Measurements from ENCODE around the gene DACH2. TPM values are rescaled to one million over a fixed set of nuclear protein-coding genes. Genes with fewer than 3 reads are reported as not detected.

The DACH2 gene
- polyA plus RNA-seq, 1 of the 3 experiments (the other 2 are of a cell fraction): not detected

- no peaks in the 10 kb centered on the region for H4K20me1 ChIP-seq (ENCODE audit: insufficient read depth)
- no peaks in the 10 kb centered on the region for H3K4me1 ChIP-seq (ENCODE audit: control insufficient read depth in 1 of 2, insufficient read depth in 2 of 2, low read depth in 1 of 2, low read length in 1 of 2)
- POLR2A ChIA-PET: no interaction called here
- TF ChIP-seq NRF1 (IDR thresholded peaks at IDR 0.05; ENCODE audit: low read depth, low read length): no peak
- no peak for TF ChIP-seq PBX3 (IDR thresholded peaks at IDR 0.05)
- no peak for TF ChIP-seq YY1 (IDR thresholded peaks at IDR 0.05; ENCODE audit: low read depth)
- no peak for TF ChIP-seq RXRA (IDR thresholded peaks at IDR 0.05; ENCODE audit: borderline replicate concordance, low read depth)
- TF ChIP-seq GATA2 (CRISPR knock-in tag; IDR thresholded peaks at IDR 0.05): no peak
- no peak for TF ChIP-seq MAX (IDR thresholded peaks at IDR 0.05; ENCODE audit: low read depth)
- no peak for TF ChIP-seq TCF12 (IDR thresholded peaks at IDR 0.05)
- TF ChIP-seq, protein P1, sequence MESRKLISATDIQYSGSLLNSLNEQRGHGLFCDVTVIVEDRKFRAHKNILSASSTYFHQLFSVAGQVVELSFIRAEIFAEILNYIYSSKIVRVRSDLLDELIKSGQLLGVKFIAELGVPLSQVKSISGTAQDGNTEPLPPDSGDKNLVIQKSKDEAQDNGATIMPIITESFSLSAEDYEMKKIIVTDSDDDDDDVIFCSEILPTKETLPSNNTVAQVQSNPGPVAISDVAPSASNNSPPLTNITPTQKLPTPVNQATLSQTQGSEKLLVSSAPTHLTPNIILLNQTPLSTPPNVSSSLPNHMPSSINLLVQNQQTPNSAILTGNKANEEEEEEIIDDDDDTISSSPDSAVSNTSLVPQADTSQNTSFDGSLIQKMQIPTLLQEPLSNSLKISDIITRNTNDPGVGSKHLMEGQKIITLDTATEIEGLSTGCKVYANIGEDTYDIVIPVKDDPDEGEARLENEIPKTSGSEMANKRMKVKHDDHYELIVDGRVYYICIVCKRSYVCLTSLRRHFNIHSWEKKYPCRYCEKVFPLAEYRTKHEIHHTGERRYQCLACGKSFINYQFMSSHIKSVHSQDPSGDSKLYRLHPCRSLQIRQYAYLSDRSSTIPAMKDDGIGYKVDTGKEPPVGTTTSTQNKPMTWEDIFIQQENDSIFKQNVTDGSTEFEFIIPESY (IDR thresholded peaks at IDR 0.05; ENCODE audit: borderline replicate concordance, low read depth): no peak
- no peak for TF ChIP-seq SIN3A (IDR thresholded peaks at IDR 0.05; ENCODE audit: borderline replicate concordance, low read depth, low read length)
- H3K36me3 ChIP-seq (replicated peaks in 1 of 2; ENCODE audit: control insufficient read depth in 1 of 2, insufficient read depth in 2 of 2, low read length in 1 of 2): no peaks in the 10 kb centered on the region
- 3% methylated on average over 10 of the region's 10 CpGs for WGBS (ENCODE audit: low lambda C conversion rate)
- CTCF ChIA-PET: no interaction called here
- H3K4me3 ChIP-seq (ENCODE audit: low read depth in 2 of 2, low read length in 1 of 2): no peak overlapping the region
- H3K9me3 ChIP-seq: no peaks in the 10 kb centered on the region
- no peaks in the 10 kb centered on the region for H3F3A ChIP-seq (replicated peaks; ENCODE audit: insufficient read depth)
- H2AFZ ChIP-seq (ENCODE audit: low read depth): no peak overlapping the region
- H3K9ac ChIP-seq: no peak overlapping the region
- H3K27me3 ChIP-seq (ENCODE audit: insufficient read depth): no peaks in the 10 kb centered on the region; the same call in 1 of the 2 replicates
- no peak overlapping the region for H3K27ac ChIP-seq (ENCODE audit: low read depth in 2 of 2, low read length in 1 of 2)
- H3K9me2 ChIP-seq: no peaks in the 10 kb centered on the region
- no peaks in the 10 kb centered on the region for H3K79me2 ChIP-seq (ENCODE audit: insufficient read depth)
- H3K4me2 ChIP-seq: no peak overlapping the region
- no peak for DNase-seq
These were observed 147.0 kb downstream of the DACH2 start for GRCh38 chrX:86295293-86295692.

GRCh38 chrX:86322913-86323312, 174.7 kb downstream of the DACH2 start:
- 0% methylated on average over 3 of the region's 3 CpGs for WGBS (ENCODE audit: low lambda C conversion rate)
- H3K4me1 ChIP-seq (ENCODE audit: control insufficient read depth in 1 of 2, insufficient read depth in 2 of 2, low read depth in 1 of 2, low read length in 1 of 2): no peaks in the 10 kb centered on the region
- ChIA-PET CTCF (no interaction called here), POLR2A (no interaction called here)
- no peaks in the 10 kb centered on the region for H3K36me3 ChIP-seq (replicated peaks in 1 of 2; ENCODE audit: control insufficient read depth in 1 of 2, insufficient read depth in 2 of 2, low read length in 1 of 2)
- H3K27ac ChIP-seq (ENCODE audit: low read depth in 2 of 2, low read length in 1 of 2): no peak overlapping the region
- H3K4me3 ChIP-seq (ENCODE audit: low read depth in 2 of 2, low read length in 1 of 2): no peak overlapping the region
- H3K9ac ChIP-seq: no peak overlapping the region
- no peak overlapping the region for H3K4me2 ChIP-seq
- no peaks in the 10 kb centered on the region for H3F3A ChIP-seq (replicated peaks; ENCODE audit: insufficient read depth)
- no peaks in the 10 kb centered on the region for H3K9me2 ChIP-seq
- no peaks in the 10 kb centered on the region for H4K20me1 ChIP-seq (ENCODE audit: insufficient read depth)
- no peak overlapping the region for H2AFZ ChIP-seq (ENCODE audit: low read depth)
- DNase-seq: no peak
- no peak for TF ChIP-seq FOXM1 (IDR thresholded peaks at IDR 0.05; ENCODE audit: low read depth)
- no peak for TF ChIP-seq CHD2 (IDR thresholded peaks at IDR 0.05; ENCODE audit: low read length, partially characterized antibody)
- TF ChIP-seq RXRA (IDR thresholded peaks at IDR 0.05; ENCODE audit: borderline replicate concordance, low read depth): no peak
- no peak for TF ChIP-seq PBX3 (IDR thresholded peaks at IDR 0.05)
- no peak for TF ChIP-seq GATA2 (CRISPR knock-in tag; IDR thresholded peaks at IDR 0.05)
- no peak for TF ChIP-seq MEF2A (IDR thresholded peaks at IDR 0.05; ENCODE audit: borderline replicate concordance, low read depth)
- TF ChIP-seq RCOR1 (IDR thresholded peaks at IDR 0.05; ENCODE audit: low read length): no peak
- TF ChIP-seq FOSL2 (IDR thresholded peaks at IDR 0.05; ENCODE audit: borderline replicate concordance, low read depth): no peak
- TF ChIP-seq TAF1 (IDR thresholded peaks at IDR 0.05; ENCODE audit: borderline replicate concordance, low read depth, low read length): no peak
- TF ChIP-seq RFX5 (IDR thresholded peaks at IDR 0.05; ENCODE audit: low read length): no peak
- H3K9me3 ChIP-seq: no peaks in the 10 kb centered on the region
- H3K79me2 ChIP-seq (ENCODE audit: insufficient read depth): no peaks in the 10 kb centered on the region
- H3K27me3 ChIP-seq (ENCODE audit: insufficient read depth): no peaks in the 10 kb centered on the region; the same call in 1 of the 2 replicates
